ENCODE data around the gene GRID1.

GRID1 gene

GRCh38 chr10:86227501-86228258 lies 138.9 kb downstream of the GRID1 start:
- FAIRE-seq (no peak), DNase-seq (ENCODE audit: insufficient read length, low spot score) (no peak)
- no peak for TF ChIP-seq CTCF (IDR thresholded peaks at IDR 0.05; ENCODE audit: insufficient read depth, missing control alignments)

- no peak for TF ChIP-seq CTCF (IDR thresholded peaks at IDR 0.05; ENCODE audit: insufficient read depth, missing control alignments)
- DNase-seq (ENCODE audit: insufficient read length, low spot score): no peak
- no peak for FAIRE-seq
Observed at GRCh38 chr10:86226781-86227201, 139.8 kb downstream of the GRID1 start.

GRCh38 chr10:86226016-86226415 lies 140.6 kb downstream of the GRID1 start:
- no peak for DNase-seq (ENCODE audit: insufficient read length, low spot score)
- no peak for TF ChIP-seq CTCF (IDR thresholded peaks at IDR 0.05; ENCODE audit: insufficient read depth, missing control alignments)
- FAIRE-seq: no peak

- FAIRE-seq (no peak), DNase-seq (ENCODE audit: insufficient read length, low spot score) (no peak)
- TF ChIP-seq CTCF (IDR thresholded peaks at IDR 0.05; ENCODE audit: insufficient read depth, missing control alignments): no peak
Observed at GRCh38 chr10:86225103-86225782, 141.4 kb downstream of the GRID1 start.

- FAIRE-seq (no peak), DNase-seq (ENCODE audit: insufficient read length, low spot score) (no peak)
- no peak for TF ChIP-seq CTCF (IDR thresholded peaks at IDR 0.05; ENCODE audit: insufficient read depth, missing control alignments)
Observed at GRCh38 chr10:86224354-86225102, 142.1 kb downstream of the GRID1 start.

- no peak for TF ChIP-seq CTCF (IDR thresholded peaks at IDR 0.05; ENCODE audit: insufficient read depth, missing control alignments)
- DNase-seq (ENCODE audit: insufficient read length, low spot score) (no peak), FAIRE-seq (no peak)
Observed at GRCh38 chr10:86223256-86223655, 143.3 kb downstream of the GRID1 start.
